PC-3 (cell line): ENCODE data around the gene BACH2. TPM values are rescaled to one million over a fixed set of nuclear protein-coding genes. Genes with fewer than 3 reads are reported as not detected.

ENCODE experiments used
- ATAC-seq: fragments of 200-7000 bp; cut with Tn5 transposase; 2 replicates; pipeline ENCODE4 v1.9.1; 2020; ENCODE audit warnings: mild to moderate bottlenecking, moderate library complexity
- BruUV-seq: library from RNA; stranded (reverse); fragments of 400-500 nt; replicated peaks from 2 replicates; lab custom pipeline; 2021; lab: Mats Ljungman, UMichigan
- CTCF ChIA-PET: fragments of 300-600 bp; sonication (Branson Sonifier 250); formaldehyde crosslinking; loops from one replicate; lab custom pipeline; 2022; ENCODE audit warnings: antibody characterized with exemption; lab: Charles Lee
- POLR2A ChIA-PET: fragments of 300-600 bp; sonication (Branson Sonifier 250); formaldehyde crosslinking; loops from one replicate; lab custom pipeline; 2022; ENCODE audit warnings: antibody characterized with exemption; ENCODE audit not compliant: unreplicated experiment; lab: Charles Lee
- DNase-seq: peaks from one replicate; pipeline ENCODE4 v3.0.0-alpha.2; 2015
- H2AFZ ChIP-seq: fragments of 300-600 bp; sonication (generic); 2 replicates; pipeline ENCODE4 v1.6.0; 2016; ENCODE audit warnings: antibody characterized with exemption, low read length
- H3F3A ChIP-seq: fragments of 300-600 bp; sonication (generic); one replicate; pipeline ENCODE4 v1.6.0; 2017; ENCODE audit warnings: antibody characterized with exemption, low read length, control low read depth, mild to moderate bottlenecking; ENCODE audit not compliant: unreplicated experiment
- H3K27ac ChIP-seq: fragments of 300-600 bp; sonication (generic); 2 replicates; pipeline ENCODE4 v1.5.1; 2016; ENCODE audit warnings: mild to moderate bottlenecking, low read length
- H3K27me3 ChIP-seq: fragments of 300-600 bp; sonication (generic); 2 replicates; pipeline ENCODE4 v1.6.1; 2016; ENCODE audit warnings: low read length, mixed read lengths
- H3K36me3 ChIP-seq: fragments of 300-600 bp; sonication (generic); 2 replicates; pipeline ENCODE4 v1.6.1; 2016; ENCODE audit warnings: low read depth, mixed run types, low read length, mixed read lengths
- H3K4me1 ChIP-seq: fragments of 300-600 bp; sonication (generic); 2 replicates; pipeline ENCODE4 v1.5.1; 2016; ENCODE audit warnings: low read length; ENCODE audit not compliant: insufficient read depth
- H3K4me2 ChIP-seq: fragments of 300-600 bp; sonication (generic); 2 replicates; pipeline ENCODE4 v1.6.0; 2016; ENCODE audit warnings: low read length
- H3K4me3 ChIP-seq: fragments of 300-600 bp; sonication (generic); 2 replicates; pipeline ENCODE4 v1.5.1; 2016; ENCODE audit warnings: mild to moderate bottlenecking, low read length, mixed read lengths
- H3K79me2 ChIP-seq: fragments of 300-600 bp; sonication (generic); 2 replicates; pipeline ENCODE4 v1.6.1; 2017; ENCODE audit warnings: low read length, mixed read lengths
- H3K9ac ChIP-seq: fragments of 300-600 bp; sonication (generic); 2 replicates; pipeline ENCODE4 v1.6.0; 2016; ENCODE audit warnings: mild to moderate bottlenecking, low read length
- H3K9me2 ChIP-seq: fragments of 300-600 bp; sonication (generic); replicated peaks from 2 replicates; pipeline ENCODE4 v1.6.1; 2016; ENCODE audit warnings: mixed run types, low read length, mixed read lengths
- H3K9me3 ChIP-seq: fragments of 300-600 bp; sonication (generic); 2 replicates; pipeline ENCODE4 v1.6.1; 2016; ENCODE audit warnings: low read length, mixed read lengths
- H4K20me1 ChIP-seq: fragments of 300-600 bp; sonication (generic); 2 replicates; pipeline ENCODE4 v1.6.1; 2016; ENCODE audit warnings: low read length, mixed read lengths
- CTCF ChIP-seq: fragments of 300-600 bp; sonication (generic); conservative IDR thresholded peaks from 2 replicates; pipeline ENCODE4 v1.5.1; 2017; ENCODE audit warnings: antibody characterized with exemption, low read depth, mild to moderate bottlenecking, low read length
- EZH2 ChIP-seq: fragments of 300-600 bp; sonication (generic); IDR thresholded peaks from one replicate; pipeline ENCODE4 v1.6.1; 2017; ENCODE audit warnings: antibody characterized with exemption, mild to moderate bottlenecking, low read length; ENCODE audit not compliant: unreplicated experiment
- EZH2phosphoT487 ChIP-seq: fragments of 300-600 bp; sonication (generic); IDR thresholded peaks from 2 replicates; pipeline ENCODE4 v1.6.1; 2018; ENCODE audit warnings: mild to moderate bottlenecking, antibody characterized with exemption, low read length, borderline replicate concordance
- intact Hi-C: fragments of 100-400 bp; cut with micrococcal nuclease; formaldehyde crosslinking; loops from 2 replicates; pipeline ENCODE4 v1.9.0; 2023
- total RNA-seq: library from RNA; depleted of rRNA; stranded (reverse); fragments of >200 nt; gene quantifications from 2 replicates; pipeline ENCODE4 v1.2.3, GENCODE V29; 2014

The BACH2 gene
- total RNA-seq, 1 experiment from 2014 or later = 7.0 TPM

- no peaks in the 10 kb centered on the region for H3F3A ChIP-seq
- no peak for DNase-seq
- intact Hi-C loops = no loop called here
- H3K9me3 ChIP-seq = no peaks in the 10 kb centered on the region
- ChIA-PET POLR2A (no interaction called here), CTCF (no interaction called here)
- H2AFZ ChIP-seq = no peak overlapping the region
- H3K4me1 ChIP-seq = no peaks in the 10 kb centered on the region
- no peak overlapping the region for H3K4me2 ChIP-seq
- TF ChIP-seq EZH2 = no peak
- ATAC-seq = no peak
- no peak overlapping the region for H3K4me3 ChIP-seq
- H3K27ac ChIP-seq = no peak overlapping the region
- H3K9me2 ChIP-seq = no peaks in the 10 kb centered on the region
- H3K79me2 ChIP-seq = no peaks in the 10 kb centered on the region
- no peak overlapping the region for H3K9ac ChIP-seq
- H4K20me1 ChIP-seq = no peaks in the 10 kb centered on the region
- H3K36me3 ChIP-seq = no peaks in the 10 kb centered on the region
- no peaks in the 10 kb centered on the region for H3K27me3 ChIP-seq
- BruUV-seq = no TSS peak
Measured at GRCh38 chr6:90113389-90113788, 183.3 kb downstream of the BACH2 start.

- no peak overlapping the region for H3K4me2 ChIP-seq
- no peaks in the 10 kb centered on the region for H3K9me2 ChIP-seq
- ChIA-PET POLR2A (no interaction called here), CTCF (no interaction called here)
- no peaks in the 10 kb centered on the region for H3K9me3 ChIP-seq
- H4K20me1 ChIP-seq = no peaks in the 10 kb centered on the region
- no peaks in the 10 kb centered on the region for H3K79me2 ChIP-seq
- DNase-seq (no peak), ATAC-seq (no peak)
- no peak overlapping the region for H3K9ac ChIP-seq
- no peaks in the 10 kb centered on the region for H3K4me1 ChIP-seq
- H2AFZ ChIP-seq = no peak overlapping the region
- H3F3A ChIP-seq = no peaks in the 10 kb centered on the region
- no peak overlapping the region for H3K27ac ChIP-seq
- no peaks in the 10 kb centered on the region for H3K36me3 ChIP-seq
- no peaks in the 10 kb centered on the region for H3K27me3 ChIP-seq
- TF ChIP-seq CTCF (no peak), EZH2phosphoT487 (no peak), EZH2 (no peak)
- no peak overlapping the region for H3K4me3 ChIP-seq
- intact Hi-C loops = no loop called here
- BruUV-seq = no TSS peak
Measured at GRCh38 chr6:90111387-90111786, 185.3 kb downstream of the BACH2 start.

GRCh38 chr6:90110971-90111370, 185.7 kb downstream of the BACH2 start:
- no peak overlapping the region for H3K4me3 ChIP-seq
- H3K9me3 ChIP-seq = no peaks in the 10 kb centered on the region
- ChIA-PET POLR2A (no interaction called here), CTCF (no interaction called here)
- DNase-seq (no peak), ATAC-seq (no peak)
- H3K4me1 ChIP-seq = no peaks in the 10 kb centered on the region
- H3K27me3 ChIP-seq = no peaks in the 10 kb centered on the region
- no peak overlapping the region for H2AFZ ChIP-seq
- H3K27ac ChIP-seq = no peak overlapping the region
- no peak overlapping the region for H3K9ac ChIP-seq
- no TSS peak for BruUV-seq
- no peaks in the 10 kb centered on the region for H3F3A ChIP-seq
- no peaks in the 10 kb centered on the region for H3K36me3 ChIP-seq
- intact Hi-C loops = no loop called here
- no peaks in the 10 kb centered on the region for H3K79me2 ChIP-seq
- H4K20me1 ChIP-seq = no peaks in the 10 kb centered on the region
- H3K9me2 ChIP-seq = no peaks in the 10 kb centered on the region
- TF ChIP-seq CTCF = no peak
- no peak for TF ChIP-seq EZH2phosphoT487
- TF ChIP-seq EZH2 = no peak
- H3K4me2 ChIP-seq = no peak overlapping the region
